Measurements from ENCODE around the gene PLOD3. TPM values are rescaled to one million over a fixed set of nuclear protein-coding genes. Genes with fewer than 3 reads are reported as not detected.
A peak's percentile ranks its signal among the peaks of the same experiment; 100 is the strongest.

PLOD3 gene
- total and polyA plus RNA-seq, 9 of the 15 experiments (the other 6 are each of a cell fraction or from before 2014, with no cell fraction given): 2.8 to 101 (median 30.9) TPM

- TF ChIP-seq ZNF518B (CRISPR knock-in tag; IDR thresholded peaks at IDR 0.05) (no peak), MAZ (CRISPR knock-in tag; conservative IDR thresholded peaks at IDR 0.05 in 1 of 2, IDR thresholded peaks at IDR 0.05 in 1 of 2) (peak in 1 of 2 experiments; percentile 48; a peak in 1 of 4 replicates), NFXL1 (CRISPR knock-in tag; IDR thresholded peaks at IDR 0.05) (no peak), SAFB (IDR thresholded peaks at IDR 0.05; ENCODE audit: borderline replicate concordance, low read depth, low read length) (peak; percentile 18; the same call in 1 of the 2 replicates), NR2C2 (CRISPR knock-in tag; IDR thresholded peaks at IDR 0.05) (no peak), NR2C2 (tag; IDR thresholded peaks at IDR 0.05) (no peak), SRSF9 (IDR thresholded peaks at IDR 0.05; ENCODE audit: borderline replicate concordance, low read depth, low read length) (no peak), ZBTB8A (IDR thresholded peaks at IDR 0.05; ENCODE audit: partially characterized antibody) (no peak), PHF21A (IDR thresholded peaks at IDR 0.05; ENCODE audit: borderline replicate concordance, low read depth) (no peak), ATF6 (CRISPR knock-in tag; IDR thresholded peaks at IDR 0.05) (no peak; the same call in 1 of the 2 replicates), ESRRA (IDR thresholded peaks at IDR 0.05; ENCODE audit: borderline replicate concordance, low read depth) (no peak), GTF2E2 (tag; IDR thresholded peaks at IDR 0.05) (no peak), PHB2 (IDR thresholded peaks at IDR 0.05; ENCODE audit: low read depth) (no peak), HDAC6 (IDR thresholded peaks at IDR 0.05; ENCODE audit: low read depth, low read length) (no peak), USF1 (CRISPR knock-in tag; IDR thresholded peaks at IDR 0.05) (peak; percentile 54), SLC30A9 (CRISPR knock-in tag; IDR thresholded peaks at IDR 0.05) (no peak), SIN3B (IDR thresholded peaks at IDR 0.05; ENCODE audit: low read depth) (no peak), E2F5 (CRISPR knock-in tag; IDR thresholded peaks at IDR 0.05) (no peak), NCOA4 (IDR thresholded peaks at IDR 0.05; ENCODE audit: partially characterized antibody) (no peak), ZNF212 (CRISPR knock-in tag; IDR thresholded peaks at IDR 0.05) (no peak), RBM39 (optimal IDR thresholded peaks at IDR 0.05; ENCODE audit: low read depth, low read length) (no peak), ARID2 (IDR thresholded peaks at IDR 0.05) (no peak), XRCC5 (IDR thresholded peaks at IDR 0.05; ENCODE audit: low read depth, low read length) (no peak)
Measured at GRCh38 chr7:101162551-101163278, 54.7 kb downstream of the PLOD3 start (continued).

Data from K562 (cell line).